SH-SY5Y (cell line): ENCODE measurements around the gene KCNQ5.

Source experiments
- GATA2 ChIP-seq: IDR thresholded peaks from 2 replicates; pipeline ENCODE4 v1.6.1; 2011; ENCODE audit warnings: mild to moderate bottlenecking, low read depth, low read length
- GATA3 ChIP-seq: IDR thresholded peaks from 2 replicates; pipeline ENCODE4 v1.6.1; 2011; ENCODE audit warnings: low read depth, mild to moderate bottlenecking, low read length, moderate library complexity

DNA sequence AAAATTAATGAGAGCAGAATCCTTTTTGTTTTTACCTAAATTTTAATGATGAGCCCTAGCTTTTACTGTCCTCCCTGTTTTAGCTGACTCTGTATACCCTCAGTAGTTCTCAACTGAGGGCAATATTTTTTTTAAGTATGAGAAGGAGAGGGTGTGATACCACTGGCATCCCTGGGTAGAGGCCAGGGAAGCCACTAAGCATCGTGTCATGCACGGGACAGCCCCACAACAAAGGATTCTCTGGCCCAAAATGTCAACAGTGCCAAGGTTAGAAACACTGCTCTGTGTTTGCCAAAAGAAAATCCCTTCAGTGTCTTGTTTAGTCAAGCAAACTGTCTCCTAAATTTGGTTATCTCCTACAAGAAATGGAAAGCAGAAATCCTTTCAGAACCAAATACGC, 210.4 kb downstream of the KCNQ5 start:
- TF ChIP-seq GATA3 (no peak), GATA2 (no peak)
